ENCODE data around the gene CDC42SE1.

Gene CDC42SE1

DNA sequence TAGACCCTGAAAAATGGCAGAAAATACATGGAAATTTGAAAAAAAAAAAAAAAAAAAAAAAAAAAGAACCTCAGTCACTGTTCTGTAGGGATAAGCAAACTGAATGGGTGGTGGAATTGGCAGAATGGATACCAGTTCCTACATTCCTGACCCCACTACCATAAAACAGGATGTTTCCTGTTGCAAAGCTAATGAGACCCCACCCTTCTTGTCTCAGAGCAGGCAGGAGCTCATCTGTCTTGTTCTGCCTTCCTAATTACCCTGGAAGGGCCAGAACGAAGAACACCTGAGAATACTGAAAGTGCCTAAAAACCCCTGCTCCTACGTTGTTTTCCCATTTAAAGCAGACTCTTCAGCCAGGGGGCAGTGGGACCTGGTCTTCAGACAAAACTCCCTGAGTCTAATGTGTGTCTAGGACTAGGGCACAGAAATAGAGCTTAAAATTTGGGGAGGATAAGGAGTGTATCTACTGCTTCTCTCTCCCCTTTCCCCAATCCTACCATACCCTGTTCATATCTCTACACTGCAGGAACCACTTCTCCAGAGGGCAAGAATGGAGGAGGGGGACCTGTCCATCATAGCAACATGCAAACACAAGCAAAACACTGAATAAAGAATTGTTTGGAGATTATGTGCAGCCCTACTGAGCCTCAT is 7.9 kb downstream of the CDC42SE1 start:
- DNase-seq (ENCODE audit: low spot score), result no peak

DNA sequence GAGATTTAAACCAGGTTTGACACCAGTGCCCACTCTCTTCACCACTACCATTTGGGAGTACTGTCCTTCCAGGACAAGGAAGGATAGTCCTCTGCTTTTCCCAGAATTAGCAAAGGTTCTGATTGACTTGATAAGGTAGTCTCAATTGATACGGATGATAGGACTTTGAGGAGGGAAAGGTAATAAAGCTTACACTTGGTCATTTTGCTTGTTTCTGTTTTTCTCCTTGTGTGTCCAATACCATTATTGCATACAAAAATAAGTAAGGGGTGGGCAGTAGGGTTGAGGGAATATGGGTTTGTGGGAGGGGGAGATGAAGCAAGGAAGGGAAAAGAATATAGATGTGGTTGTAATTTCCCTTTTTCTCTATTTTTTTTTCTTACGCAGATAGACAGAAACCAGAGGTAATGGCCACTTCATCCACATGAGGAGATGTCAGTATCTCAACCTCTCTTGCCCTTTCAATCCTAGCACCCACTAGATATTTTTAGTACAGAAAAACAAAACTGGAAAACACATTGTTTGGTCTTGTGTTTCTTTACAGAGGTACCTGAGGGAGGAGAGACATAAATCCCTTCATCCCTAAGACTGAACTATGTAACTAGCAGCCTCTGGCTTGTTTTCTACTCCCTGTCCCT is 9.3 kb downstream of the CDC42SE1 start:
- DNase-seq (ENCODE audit: low spot score), result no peak

DNA sequence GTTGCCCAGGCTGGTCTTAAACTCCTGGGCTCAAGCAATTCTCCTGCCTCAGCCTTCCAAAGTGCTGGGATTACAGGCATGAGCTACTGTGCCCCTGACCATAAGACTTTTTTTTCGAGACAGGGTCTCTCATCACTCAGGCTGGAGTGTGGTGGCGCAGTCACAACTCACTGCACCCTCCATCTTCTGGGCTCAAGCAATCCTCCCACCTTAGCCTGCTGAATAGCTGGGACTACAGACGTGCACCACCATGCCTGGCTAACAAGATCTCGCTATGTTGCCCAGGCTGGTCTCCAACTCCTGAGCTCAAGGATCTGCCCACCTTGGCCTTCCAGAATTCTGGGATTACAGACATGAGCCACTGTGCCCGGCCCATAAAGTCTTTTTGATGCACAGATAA is 10.0 kb downstream of the CDC42SE1 start:
- no peak for DNase-seq (ENCODE audit: low spot score)

DNA sequence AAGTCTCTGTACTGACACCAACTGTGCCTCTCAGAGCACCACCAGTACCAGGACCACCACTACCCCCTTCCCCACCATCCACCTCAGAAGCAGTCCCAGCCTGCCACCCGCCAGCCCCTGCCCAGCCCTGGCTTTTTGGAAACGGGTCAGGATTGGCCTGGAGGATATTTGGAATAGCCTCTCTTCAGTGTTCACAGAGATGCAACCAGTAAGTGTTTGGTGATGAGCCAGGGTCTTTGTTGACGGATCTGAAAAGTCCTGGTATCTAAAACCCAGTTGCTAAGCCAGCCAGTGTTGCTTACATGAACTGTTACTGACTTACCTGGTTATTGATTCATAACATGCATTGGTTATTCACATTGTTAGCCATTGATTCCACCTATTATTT is 10.8 kb downstream of the CDC42SE1 start:
- DNase-seq (ENCODE audit: low spot score), result no peak

DNA sequence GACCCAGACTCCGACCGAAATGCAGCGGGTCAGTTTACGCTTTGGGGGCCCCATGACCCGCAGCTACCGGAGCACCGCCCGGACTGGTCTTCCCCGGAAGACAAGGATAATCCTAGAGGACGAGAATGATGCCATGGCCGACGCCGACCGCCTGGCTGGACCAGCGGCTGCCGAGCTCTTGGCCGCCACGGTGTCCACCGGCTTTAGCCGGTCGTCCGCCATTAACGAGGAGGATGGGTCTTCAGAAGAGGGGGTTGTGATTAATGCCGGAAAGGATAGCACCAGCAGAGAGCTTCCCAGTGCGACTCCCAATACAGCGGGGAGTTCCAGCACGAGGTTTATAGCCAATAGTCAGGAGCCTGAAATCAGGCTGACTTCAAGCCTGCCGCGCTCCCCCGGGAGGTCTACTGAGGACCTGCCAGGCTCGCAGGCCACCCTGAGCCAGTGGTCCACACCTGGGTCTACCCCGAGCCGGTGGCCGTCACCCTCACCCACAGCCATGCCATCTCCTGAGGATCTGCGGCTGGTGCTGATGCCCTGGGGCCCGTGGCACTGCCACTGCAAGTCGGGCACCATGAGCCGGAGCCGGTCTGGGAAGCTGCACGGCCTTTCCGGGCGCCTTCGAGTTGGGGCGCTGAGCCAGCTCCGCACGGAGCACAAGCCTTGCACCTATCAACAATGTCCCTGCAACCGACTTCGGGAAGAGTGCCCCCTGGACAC is 11.3 kb downstream of the CDC42SE1 start:
- peak; percentile 78 for DNase-seq (ENCODE audit: low spot score)

DNA sequence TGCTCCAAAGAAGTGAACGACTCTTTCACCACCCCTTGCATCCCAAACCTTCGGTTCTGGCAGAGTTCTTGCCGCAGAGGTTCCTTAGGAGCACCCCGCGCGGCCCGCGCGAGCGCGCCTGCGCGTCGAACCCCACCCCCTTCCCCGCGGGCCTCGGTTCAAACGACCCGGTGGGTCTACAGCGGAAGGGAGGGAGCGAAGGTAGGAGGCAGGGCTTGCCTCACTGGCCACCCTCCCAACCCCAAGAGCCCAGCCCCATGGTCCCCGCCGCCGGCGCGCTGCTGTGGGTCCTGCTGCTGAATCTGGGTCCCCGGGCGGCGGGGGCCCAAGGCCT is 11.9 kb downstream of the CDC42SE1 start, which contains the start of gene C1orf56:
TSS of gene C1orf56 (plus strand) at position 161 of the 334 bp plus-strand sequence. CDS start at position 258, 97 bp downstream.
- peak; percentile 96 for DNase-seq (ENCODE audit: low spot score)

DNA sequence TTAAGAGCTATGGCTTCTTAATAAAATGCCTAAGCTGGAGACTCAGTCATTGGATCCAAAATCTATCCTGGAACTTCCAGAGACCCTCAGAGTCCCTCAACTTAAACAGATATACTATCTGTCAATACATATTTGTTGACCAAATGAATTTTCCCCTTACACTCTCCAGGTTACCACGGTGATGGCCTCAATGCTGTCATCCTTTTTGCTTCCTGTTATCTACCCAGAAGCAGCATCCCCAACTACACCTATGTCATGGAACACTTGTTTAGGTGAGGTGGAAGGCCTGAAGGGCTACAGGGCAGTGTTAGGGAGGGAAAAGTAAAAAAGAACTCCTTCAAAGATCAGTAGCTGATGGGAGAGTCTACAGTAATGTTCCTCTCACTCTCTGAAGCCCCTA is 16.3 kb downstream of the CDC42SE1 start:
- DNase-seq (ENCODE audit: low spot score), result no peak

DNA sequence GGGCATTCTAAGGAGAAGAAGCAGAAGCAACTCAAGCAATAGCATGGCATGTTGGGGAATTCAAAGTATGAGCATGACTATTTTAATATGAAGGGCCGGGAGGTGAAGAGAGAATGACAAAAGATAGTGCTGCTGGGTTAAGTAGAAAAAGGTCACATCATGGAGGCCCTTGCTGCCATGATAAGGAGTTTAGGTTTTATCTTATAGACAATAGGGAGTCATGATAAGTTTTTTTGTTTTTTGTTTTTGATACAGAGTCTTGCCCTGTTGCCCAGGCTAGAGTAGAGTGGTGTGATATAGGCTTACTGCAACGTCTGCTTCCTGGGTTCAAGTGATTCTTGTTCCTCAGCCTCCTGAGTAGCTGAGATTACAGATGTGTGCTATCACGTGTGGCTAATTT is 19.9 kb downstream of the CDC42SE1 start:
- no peak for DNase-seq (ENCODE audit: low spot score)

DNA sequence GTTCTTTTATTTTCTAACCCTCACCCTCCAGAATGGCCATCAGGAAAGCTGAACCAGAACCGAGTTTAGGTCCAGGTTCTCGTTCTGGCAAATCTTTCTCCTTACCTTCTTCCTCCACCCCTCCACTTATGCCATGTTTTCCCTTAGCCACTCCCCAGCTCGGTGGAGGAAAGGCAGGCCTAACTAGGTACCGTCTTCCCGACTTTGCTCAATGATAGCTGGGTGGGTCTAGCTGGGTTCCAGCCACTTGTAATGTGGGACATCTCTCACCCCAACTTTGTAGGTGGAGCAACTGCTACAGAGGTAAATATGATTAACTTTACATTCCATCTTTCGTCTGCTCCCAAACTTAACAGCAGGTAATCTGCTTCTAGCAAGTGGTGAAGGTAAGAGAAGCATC is 22.4 kb downstream of the CDC42SE1 start:
- no peak for DNase-seq (ENCODE audit: low spot score)

DNA sequence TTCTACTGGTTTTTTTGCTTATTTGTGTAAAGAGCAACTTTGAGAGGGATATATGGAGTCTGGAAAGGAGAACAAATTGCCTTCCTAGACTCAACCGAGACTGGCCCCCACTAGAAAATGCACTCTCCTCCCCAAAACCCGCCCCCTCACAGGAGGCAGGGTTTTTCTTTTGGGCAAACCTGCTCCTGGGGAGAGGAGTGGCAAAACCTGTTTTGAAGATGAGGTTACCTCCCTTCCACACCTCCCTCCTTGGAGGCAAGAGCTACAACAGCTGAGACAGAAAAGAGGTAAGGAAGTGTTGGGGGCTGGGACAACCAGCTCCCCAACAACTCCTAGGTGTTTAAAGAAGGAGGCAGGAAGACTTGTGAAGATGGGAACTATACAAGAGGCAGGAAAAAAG is 23.1 kb downstream of the CDC42SE1 start, which contains the start of gene BNIPL:
TSS of gene BNIPL (plus strand) at position 231 of the 400 bp plus-strand sequence. CDS start at position 371, 140 bp downstream.
- DNase-seq (ENCODE audit: low spot score), result no peak

DNA sequence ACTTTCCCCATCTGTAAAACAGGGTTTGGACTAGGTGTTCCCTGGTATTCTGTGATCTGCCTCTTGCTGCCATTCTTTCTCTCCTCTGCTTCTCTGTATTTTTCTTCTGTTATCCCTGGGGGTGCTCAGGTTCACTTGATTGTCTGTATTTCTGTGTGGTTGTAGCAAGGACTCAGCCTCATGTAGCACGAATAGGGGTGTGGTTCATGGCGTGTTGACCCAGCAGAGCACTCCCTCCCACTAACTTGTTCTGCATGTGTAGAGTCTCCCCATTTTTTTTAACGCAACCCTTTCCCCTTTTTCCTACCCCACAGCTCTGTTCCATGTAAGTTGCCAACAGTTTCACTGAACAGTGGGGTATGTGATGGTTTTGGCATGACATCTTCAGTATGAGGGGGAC is 24.3 kb downstream of the CDC42SE1 start:
- DNase-seq (ENCODE audit: low spot score), result no peak

DNA sequence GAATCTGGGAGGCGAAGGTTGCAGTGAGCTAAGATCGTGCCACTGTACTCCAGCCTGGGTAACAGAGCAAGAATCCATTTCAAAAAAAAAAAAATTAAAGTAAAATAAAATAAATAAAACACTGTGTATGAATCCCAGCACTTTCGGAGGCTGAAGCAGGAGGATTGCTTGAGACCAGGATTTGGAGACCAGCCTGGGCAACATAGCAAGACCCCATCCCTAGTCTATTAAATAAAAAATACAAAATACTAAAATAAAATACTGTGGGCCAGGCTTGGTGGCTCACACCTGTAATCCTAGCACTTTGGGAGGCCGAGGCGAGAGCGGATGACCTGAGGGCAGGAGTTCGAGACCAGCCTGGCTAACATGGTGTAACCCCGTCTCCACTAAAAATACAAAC is 27.3 kb downstream of the CDC42SE1 start:
- DNase-seq (ENCODE audit: low spot score), result no peak

DNA sequence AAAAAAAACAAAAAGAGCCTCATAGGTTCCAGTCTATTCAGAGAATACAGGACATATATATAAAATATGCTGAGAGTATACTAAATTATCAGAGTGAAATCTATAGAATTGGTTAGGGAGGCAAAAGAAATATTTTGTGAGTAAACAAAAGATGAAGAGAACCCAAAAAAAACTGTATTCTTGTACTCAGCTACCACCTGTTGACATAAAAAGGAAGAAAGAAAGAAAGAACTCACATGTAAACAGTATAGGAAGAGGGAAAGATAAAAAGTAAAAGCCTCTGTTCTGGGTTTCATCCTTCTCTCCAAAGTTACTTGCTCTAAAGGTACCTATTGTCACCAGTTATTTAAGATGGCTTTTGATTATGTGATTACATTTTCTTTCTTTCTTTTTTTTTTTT is 33.0 kb downstream of the CDC42SE1 start:
- DNase-seq (ENCODE audit: low spot score), result no peak

DNA sequence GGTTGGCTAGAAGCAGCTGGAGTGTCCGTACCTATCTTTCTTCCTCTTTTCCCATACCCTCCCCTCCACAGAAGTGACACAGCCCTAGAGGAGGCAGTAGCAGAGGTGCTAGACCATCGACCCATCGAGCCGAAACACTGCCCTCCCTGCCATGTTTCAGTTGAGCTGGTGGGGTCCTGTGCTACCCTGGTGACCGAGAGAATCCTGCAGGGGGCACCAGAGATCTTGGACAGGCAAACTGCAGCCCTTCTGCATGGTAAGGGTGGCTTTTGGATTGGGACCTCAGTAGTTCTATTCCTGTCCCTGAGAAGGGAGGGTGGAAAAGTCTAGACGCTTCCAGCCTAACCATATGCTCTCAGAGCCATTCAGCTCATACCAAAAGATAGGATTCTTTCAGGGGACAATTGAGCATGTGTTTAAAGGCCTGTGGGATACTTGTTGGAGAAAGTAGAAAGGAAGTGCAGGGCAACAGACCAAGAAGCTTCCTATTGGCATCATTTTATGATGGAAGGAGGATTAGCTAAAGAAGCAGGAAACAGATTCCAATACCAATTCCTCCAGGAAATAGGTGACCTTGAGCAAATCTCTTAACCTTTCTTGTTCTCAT is 34.8 kb downstream of the CDC42SE1 start:
- peak; percentile 82 for DNase-seq (ENCODE audit: low spot score)

DNA sequence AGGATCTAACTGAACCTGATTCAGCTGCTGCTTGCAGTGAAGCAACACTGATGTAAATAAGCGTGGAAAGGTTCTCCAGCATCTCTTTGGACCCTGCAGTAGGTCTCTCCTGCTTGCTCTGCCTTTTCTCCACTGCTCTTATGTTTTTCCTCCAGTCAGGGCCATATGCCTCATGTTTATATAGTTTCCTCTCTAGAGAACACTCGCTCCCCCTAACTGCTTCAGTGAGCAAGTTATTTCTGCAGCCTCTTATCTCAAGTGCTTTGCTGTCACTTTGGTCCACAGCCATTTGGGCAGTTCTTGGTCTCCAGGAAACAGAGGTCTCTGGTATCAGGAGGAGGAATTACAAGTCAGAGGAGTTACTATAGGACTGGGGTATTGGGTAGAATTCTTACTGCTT is 45.9 kb downstream of the CDC42SE1 start:
- no peak for DNase-seq (ENCODE audit: low spot score)

DNA sequence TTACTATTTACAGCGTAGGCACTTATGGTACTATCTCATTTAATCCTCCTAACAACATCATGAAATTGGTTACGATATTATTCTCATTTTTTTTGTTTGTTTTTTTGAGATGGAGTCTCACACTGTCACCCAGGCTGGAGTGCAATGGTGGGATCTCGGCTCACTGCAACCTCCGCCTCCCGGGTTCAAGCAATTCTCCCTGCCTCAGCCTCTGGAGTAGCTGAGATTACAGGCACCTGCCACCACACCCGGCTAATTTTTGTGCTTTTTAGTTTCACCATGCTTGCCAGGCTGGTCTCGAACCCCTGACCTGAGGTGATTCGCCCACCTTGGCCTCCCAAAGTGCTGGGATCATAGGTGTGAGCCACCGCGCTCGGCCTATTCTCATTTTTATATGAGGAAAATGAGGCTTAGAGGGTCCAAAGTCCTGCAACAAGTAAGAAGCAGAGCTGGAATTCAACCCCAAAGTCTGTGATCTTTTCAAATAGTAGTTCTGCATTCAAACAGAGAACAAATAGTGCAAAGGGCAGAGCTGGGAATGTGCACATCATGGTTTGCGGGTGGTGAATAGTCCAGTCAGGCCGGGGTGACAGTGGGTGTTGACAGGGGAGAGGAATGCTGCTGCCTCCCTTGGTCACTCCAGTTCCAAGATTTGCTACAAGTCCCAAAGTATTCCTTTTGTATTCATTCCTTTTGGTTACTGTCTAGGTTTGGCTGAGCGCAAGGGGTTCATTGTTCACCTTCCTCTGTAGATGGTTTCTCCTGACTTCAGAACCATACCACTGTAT is 46.5 kb downstream of the CDC42SE1 start:
- DNase-seq (ENCODE audit: low spot score), result peak; percentile 21

DNA sequence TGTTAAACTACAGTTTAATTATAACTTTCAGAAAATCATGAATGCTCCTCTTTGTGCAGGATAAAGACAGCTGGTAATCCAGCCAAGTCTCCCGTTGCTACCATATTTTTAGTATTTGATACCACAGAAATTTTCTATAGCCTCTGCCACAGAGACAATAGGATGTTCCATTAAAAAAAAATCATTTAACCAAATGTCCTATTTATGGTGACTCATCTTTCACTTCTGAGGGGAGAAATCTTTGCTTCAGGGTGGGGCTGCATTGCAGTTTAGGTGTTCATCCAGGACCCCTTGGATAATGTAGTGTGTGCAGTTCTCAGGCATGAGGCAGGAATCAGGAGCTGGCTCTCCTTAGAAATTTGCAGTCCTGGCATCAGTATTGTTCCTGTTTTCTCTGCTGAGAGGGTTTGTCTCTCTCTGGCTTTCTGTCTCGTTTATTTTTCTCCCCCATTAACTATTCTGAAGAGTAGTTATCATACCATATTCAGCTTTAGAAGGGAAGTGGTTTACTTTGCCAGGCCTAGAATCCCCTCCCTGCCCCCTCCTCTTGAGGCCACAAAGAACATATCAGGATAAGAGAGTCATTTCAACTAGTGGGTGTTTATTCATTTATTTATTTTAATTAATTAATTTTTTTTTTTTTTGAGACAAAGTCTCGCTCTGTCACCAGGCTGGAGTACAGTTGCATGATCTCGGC is 48.1 kb downstream of the CDC42SE1 start:
- no peak for DNase-seq (ENCODE audit: low spot score)

DNA sequence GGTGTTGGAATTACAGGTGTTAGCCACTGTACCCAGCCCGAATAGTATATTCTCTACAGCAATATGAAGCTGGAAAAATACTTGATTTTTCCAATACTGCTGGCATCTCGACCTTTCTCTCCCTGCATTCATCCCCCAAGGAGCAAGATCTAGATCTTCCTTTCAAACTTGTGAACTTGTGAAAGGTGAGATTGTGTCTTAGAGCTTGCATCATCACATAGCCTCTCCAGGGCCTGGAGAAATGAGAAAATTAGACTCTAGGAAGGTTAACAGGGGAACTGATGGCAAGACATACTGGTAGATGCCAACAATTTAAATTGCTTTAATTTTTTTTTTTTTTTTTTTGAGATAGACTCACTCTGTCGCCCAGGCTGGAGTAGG is 49.1 kb downstream of the CDC42SE1 start:
- no peak for DNase-seq (ENCODE audit: low spot score)

DNA sequence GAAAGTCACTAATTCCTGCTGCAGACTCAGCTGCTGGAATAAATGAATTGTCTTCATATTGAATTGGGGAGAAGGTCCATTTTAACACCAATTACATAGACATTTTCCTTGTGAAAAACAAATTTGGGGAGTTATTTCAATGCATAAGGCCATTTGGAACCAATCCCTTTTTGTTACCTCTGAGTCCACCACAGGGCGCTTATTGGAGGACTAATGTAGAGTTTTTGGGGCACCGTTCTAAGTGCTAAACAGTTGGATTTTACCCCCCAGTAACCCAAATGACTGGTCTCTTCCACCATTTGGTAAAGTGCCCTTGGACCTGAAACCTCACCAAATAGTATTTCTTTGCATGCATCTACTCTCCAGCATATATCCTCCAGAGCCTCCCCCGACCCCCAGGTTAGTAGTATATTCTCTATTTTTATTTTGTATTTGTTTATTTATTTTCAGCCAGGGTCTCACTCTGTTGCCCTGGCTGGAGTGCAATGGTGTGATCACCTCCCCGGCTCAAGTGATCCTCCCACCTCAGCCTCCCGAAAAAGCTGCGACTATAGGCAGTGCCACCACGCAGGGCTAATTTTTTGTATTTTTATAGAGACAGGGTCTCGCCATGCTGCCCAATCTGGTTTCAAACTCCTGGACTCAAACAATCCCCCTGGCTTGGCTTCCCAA is 49.6 kb downstream of the CDC42SE1 start:
- no peak for DNase-seq (ENCODE audit: low spot score)

DNA sequence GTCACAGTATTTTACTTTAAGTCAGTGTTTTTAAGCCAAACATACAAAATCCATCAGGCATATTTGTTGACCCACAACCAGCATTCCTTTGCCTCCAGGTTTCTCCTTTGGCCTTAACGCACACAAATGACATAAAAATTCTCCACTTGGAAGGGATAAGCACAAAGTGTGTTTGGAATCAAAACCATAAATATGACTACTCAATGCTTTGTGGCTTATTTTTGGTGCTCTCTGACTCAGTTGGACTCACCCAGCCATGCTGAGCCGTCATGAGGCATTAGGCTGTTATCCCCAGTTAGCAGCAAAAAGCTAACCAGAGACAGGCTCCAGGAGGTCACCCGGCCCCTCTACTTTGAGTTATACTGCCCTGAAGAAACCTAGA is 50.2 kb downstream of the CDC42SE1 start:
- DNase-seq (ENCODE audit: low spot score), result peak; percentile 37
